C4-2B (cell line): ENCODE results near the gene RIC3.

Experiments used
- H3K27ac ChIP-seq: fragments of 450-650 bp; 2 replicates; pipeline ENCODE4 v1.5.1; 2017
- CTCF ChIP-seq: fragments of 450-650 bp; conservative IDR thresholded peaks from 2 replicates; pipeline ENCODE4 v1.5.1; 2017; ENCODE audit warnings: mild to moderate bottlenecking
- ZFX ChIP-seq: fragments of 450-650 bp; IDR thresholded peaks from 2 replicates; pipeline ENCODE4 v1.6.1; 2017

Gene RIC3

GRCh38 chr11:8060801-8061554 is 107.8 kb downstream of the RIC3 start:
- no peak for TF ChIP-seq CTCF
- TF ChIP-seq ZFX, result no peak
- H3K27ac ChIP-seq, result no peak overlapping the region

- no peak for TF ChIP-seq CTCF
- no peak for TF ChIP-seq ZFX
- H3K27ac ChIP-seq, result no peak overlapping the region
Measured at GRCh38 chr11:8060146-8060719, 108.6 kb downstream of the RIC3 start.

- H3K27ac ChIP-seq, result no peak overlapping the region
- TF ChIP-seq CTCF, result no peak
- TF ChIP-seq ZFX, result no peak
Measured at GRCh38 chr11:8059571-8060011, 109.2 kb downstream of the RIC3 start.

DNA sequence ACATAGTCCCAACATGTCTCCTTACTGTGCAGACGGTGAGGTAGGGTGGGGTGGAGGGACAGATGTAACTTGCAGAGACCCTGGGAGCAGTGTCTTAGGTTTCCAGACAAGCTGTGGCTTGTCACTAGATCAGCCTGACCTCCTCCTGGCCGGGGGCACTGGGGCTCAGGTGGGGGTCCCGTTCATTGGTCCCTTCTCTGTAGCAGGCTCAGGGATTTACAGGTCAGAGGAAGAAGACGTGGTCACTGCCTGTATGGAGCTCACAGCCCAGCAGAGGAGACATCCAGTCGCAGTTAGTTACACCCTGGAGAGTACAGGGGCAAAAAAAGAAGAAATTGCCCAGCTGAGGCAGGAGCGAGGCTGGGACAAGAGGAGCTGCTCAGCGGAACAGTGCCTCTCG is 109.8 kb downstream of the RIC3 start:
- no peak for TF ChIP-seq CTCF
- TF ChIP-seq ZFX, result no peak
- no peak overlapping the region for H3K27ac ChIP-seq

DNA sequence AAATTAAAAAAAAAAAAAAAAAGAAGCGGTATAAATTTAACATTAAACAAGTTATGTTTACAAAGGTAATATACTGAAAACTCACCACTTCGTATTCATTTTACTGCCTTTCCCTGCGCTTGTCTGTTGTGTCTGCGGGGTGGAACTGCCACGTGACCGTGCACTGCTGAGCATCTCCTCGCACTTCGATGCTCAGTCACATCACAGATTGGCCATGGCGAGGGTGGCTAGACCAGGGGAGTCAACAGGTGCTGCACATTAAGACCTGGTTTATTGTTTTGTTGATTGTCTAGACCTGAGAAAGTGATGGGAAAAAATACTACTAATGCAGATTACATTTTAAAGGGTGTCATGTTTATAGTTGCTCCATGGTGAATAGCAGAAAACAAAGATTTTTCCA is 110.6 kb downstream of the RIC3 start:
- TF ChIP-seq ZFX (no peak), CTCF (no peak)
- H3K27ac ChIP-seq, result no peak overlapping the region

DNA sequence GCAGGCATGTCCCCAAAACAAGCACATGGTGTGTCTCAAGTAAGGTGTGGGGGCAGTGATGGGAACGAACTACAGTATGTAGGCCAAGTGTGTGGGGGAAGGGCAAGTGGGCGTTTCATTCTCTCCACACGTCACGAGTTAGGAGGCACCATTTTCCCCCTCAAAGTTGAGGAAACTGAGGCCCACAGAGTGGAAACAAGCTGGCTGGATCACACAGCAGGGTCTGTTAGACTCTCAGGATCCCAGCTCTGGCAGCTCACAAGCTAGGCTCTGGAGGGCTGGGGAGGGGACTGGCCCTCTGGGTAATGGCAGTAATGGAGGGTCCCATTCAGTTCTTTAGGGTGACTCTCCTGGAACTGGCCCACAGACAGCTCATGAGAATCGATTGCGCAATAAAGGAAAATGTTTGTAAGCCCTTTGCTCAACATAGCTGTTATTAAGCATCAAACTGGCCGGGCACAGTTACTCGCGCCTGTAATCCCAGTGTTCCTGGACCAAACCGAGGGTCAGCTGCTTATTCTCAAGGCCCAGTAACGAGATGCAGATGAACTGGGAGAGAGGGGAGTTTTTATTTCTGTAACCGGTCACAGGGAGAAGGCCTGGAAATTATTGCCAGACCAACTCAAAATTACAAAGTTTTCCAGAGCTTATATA is 111.9 kb downstream of the RIC3 start:
- no peak overlapping the region for H3K27ac ChIP-seq
- TF ChIP-seq ZFX (no peak), CTCF (no peak)
